ENCODE results near the gene MED29.

Gene MED29

GRCh38 chr19:39390751-39391437 lies at the start of gene MED29, which contains the start of gene PAF1:
Gene MED29, plus strand, starts transcription at chr19:39391378. Its CDS starts 45 bp downstream, at chr19:39391423.
Gene PAF1, minus strand, starts transcription at chr19:39391106. Its CDS starts 242 bp downstream, at chr19:39390864.
- DNase-seq (ENCODE audit: low read depth, low spot score) = peak; percentile 100

GRCh38 chr19:39341719-39342604 lies 49.2 kb upstream of the MED29 start, which contains the start of gene SAMD4B:
Gene SAMD4B, plus strand, starts transcription at chr19:39342421. Its CDS starts 14,473 bp downstream, at chr19:39356894.
- DNase-seq (ENCODE audit: low read depth, low spot score) = peak; percentile 99

- DNase-seq (ENCODE audit: low read depth, low spot score) = no peak
These were observed 48.4 kb upstream of the MED29 start for GRCh38 chr19:39342647-39343305.

- DNase-seq (ENCODE audit: low read depth, low spot score) = no peak
These were observed 45.2 kb upstream of the MED29 start for GRCh38 chr19:39345956-39346355.

GRCh38 chr19:39347332-39348164 lies 43.6 kb upstream of the MED29 start:
- no peak for DNase-seq (ENCODE audit: low read depth, low spot score)

- no peak for DNase-seq (ENCODE audit: low read depth, low spot score)
These were observed 41.9 kb upstream of the MED29 start for GRCh38 chr19:39349326-39349725.

GRCh38 chr19:39350156-39350555 lies 41.0 kb upstream of the MED29 start:
- DNase-seq (ENCODE audit: low read depth, low spot score) = no peak

- DNase-seq (ENCODE audit: low read depth, low spot score) = no peak
These were observed 39.6 kb upstream of the MED29 start for GRCh38 chr19:39351537-39352064.

GRCh38 chr19:39352381-39353255 lies 38.6 kb upstream of the MED29 start:
- no peak for DNase-seq (ENCODE audit: low read depth, low spot score)

- DNase-seq (ENCODE audit: low read depth, low spot score) = no peak
These were observed 35.9 kb upstream of the MED29 start for GRCh38 chr19:39355253-39355652.

- DNase-seq (ENCODE audit: low read depth, low spot score) = no peak
These were observed 35.1 kb upstream of the MED29 start for GRCh38 chr19:39356073-39356472.

- DNase-seq (ENCODE audit: low read depth, low spot score) = no peak
These were observed 34.5 kb upstream of the MED29 start for GRCh38 chr19:39356647-39357046.

GRCh38 chr19:39359026-39359425 lies 32.2 kb upstream of the MED29 start:
- no peak for DNase-seq (ENCODE audit: low read depth, low spot score)

GRCh38 chr19:39360599-39360998 lies 30.6 kb upstream of the MED29 start:
- no peak for DNase-seq (ENCODE audit: low read depth, low spot score)

GRCh38 chr19:39362682-39363657 lies 28.2 kb upstream of the MED29 start:
- DNase-seq (ENCODE audit: low read depth, low spot score) = peak; percentile 27

GRCh38 chr19:39363901-39364457 lies 27.2 kb upstream of the MED29 start:
- DNase-seq (ENCODE audit: low read depth, low spot score) = no peak

GRCh38 chr19:39365531-39365930 lies 25.6 kb upstream of the MED29 start:
- no peak for DNase-seq (ENCODE audit: low read depth, low spot score)

GRCh38 chr19:39369200-39369599 lies 22.0 kb upstream of the MED29 start:
- no peak for DNase-seq (ENCODE audit: low read depth, low spot score)
